ENCODE data around the gene TRIM72.
A peak's percentile ranks its signal among the peaks of the same experiment; 100 is the strongest.
"Not testable (repeated sequence)": the region's sequence is repeated elsewhere in the genome, so short reads cannot be mapped to it uniquely, and the experiment has no call there.

The TRIM72 gene

DNA sequence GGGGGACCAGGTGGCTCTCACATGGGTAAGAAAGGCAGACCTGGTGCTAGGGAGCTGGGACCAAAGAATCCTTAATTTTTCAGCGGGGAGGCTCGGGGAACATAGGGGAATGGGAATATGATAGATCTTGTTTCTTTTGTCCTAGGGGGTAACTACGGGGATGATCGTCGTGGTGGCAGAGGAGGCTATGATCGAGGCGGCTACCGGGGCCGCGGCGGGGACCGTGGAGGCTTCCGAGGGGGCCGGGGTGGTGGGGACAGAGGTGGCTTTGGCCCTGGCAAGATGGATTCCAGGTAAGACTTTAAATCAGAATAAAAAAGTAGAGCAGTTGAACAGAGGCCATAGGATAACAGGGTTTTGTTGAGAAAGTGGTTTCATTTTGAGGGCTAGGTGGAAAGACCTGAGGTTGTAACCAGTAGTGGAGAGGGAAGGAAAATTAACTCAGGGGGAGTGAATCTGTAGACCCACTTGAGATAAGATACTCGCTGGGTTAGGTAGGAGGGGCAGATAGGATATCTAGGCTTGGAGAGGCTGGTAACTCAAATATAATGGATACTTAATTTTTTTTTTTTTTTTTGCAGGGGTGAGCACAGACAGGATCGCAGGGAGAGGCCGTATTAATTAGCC, 23.0 kb upstream of the TRIM72 start:
- DNase-seq (ENCODE audit: low spot score) = no peak

DNA sequence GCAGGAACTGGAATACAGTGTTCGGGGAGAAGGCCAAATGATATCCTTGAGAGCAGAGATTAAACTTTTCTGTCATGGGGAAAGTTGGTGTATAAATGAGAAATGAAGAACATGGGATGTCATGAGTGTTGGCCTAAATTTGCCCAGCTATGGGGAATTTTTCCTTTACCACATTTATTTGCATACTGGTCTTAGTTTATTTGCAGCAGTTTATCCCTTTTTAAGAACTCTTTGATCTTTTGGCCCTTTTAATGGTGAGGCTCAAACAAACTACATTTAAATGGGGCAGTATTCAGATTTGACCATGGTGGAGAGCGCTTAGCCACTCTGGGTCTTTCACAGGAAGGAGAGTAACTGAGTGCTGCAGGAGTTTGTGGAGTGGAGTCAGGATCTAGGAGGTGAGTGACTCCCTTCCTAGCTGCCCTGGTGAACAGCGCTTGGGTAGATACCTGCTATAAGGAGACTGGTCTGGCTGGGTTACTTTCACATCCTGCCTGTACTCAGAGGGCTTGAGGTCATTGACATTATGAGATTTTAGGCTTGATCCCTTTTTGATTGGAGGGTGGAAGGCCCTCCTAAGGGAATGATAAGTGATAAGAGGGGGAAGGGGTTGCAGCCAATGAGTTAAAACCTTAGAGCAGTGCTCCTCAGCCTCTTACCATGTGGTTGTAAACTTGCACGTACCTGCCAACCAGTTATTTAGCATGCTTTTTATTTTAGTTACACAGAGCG, 22.1 kb upstream of the TRIM72 start:
- no peak for DNase-seq (ENCODE audit: low spot score)

- no peak for DNase-seq (ENCODE audit: low spot score)
Observed at GRCh38 chr16:31192856-31193642, 20.9 kb upstream of the TRIM72 start.

DNA sequence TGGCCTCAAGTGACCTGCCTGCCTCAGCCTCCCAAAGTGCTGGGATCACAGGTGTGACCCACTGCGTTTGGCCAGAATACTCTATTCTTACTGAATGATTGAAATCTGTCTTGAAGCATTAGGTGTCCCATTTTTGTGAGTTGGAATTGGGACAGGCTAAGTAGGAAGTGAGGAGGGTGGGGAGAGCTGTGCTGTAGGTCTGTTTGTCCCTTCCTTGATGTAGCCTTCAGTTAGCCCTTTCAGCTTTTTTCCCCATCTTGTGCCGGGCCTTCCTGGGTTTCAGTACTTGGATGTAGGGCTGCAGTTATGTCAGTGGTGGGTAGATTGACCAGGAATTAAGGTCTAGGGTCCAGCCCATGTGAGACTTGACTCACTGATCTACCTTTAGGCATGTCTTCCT, 20.0 kb upstream of the TRIM72 start:
- no peak for DNase-seq (ENCODE audit: low spot score)

DNA sequence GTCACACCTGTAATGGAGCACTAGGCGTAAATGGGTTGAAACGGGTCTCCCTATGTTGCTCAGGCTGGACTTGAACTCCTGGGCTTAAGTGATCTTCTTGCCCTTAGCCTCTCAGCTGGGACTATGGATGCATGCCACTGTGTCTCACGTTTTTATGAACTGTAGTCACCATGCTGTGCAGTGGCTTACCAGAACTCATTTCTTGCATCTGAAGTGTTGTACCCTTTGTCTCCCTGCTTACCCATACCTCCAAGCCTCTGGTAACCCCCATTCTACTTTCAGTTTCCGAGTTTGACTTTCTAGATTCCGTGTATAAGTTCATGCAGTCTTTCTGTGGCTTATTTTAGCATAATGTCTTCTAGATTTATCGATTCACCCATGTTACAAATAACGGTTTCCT, 19.0 kb upstream of the TRIM72 start:
- DNase-seq (ENCODE audit: low spot score) = no peak

DNA sequence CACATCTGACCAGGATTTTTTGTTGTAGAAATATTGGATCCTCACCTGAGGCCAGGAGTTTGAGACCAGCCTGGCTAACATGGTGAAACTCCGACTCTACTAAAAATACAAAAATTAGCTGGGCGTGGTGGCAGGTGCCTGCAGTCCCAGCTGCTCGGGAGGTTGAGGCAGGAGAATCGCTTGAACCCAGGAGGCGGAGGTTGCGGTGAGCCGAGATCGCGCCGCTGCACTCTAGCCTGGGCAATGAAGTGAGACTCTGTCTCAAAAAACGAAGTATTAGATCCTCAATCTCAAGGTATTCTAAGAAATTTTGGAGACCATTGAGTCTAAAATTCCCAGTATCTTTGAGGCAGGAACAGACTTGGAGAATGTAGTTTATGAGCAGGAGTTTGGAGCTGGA, 18.1 kb upstream of the TRIM72 start:
- not testable (repeated sequence) for DNase-seq (ENCODE audit: low spot score)

DNA sequence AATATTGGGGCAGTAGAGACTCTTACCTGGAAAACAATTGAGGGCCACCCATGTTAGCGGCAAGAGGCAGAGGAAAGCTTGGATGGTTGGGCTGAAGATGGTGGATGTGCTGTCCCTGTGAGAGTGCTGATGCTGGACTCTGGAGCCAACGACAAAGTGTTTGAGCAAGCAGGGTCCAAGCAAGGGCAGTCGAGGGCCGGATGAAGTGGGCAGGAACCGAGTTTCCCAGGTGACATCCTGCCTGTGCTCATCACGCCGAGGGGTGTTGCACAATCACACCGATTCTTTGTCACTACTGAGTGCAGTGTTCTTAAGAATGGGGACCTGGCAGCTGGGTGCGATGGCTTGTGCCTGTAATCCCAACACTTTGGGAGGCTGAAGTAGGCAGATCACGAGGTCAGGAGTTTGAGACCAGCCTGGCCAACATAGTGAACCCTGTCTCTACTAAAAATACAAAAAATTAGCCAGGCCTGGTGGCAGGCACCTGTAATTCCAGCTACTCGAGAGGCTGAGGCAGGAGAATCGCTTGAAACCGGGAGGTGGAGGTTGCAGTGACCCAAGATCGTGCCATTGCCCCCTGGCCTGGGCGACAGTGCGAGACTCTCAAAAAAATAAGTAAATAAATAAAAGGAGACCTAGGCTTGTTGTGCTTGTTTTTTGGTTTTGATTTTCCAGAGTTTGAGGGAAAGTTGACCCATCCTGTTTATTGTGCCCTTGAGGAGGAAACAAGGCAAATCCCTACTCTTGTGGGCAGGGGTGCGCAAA, 17.4 kb upstream of the TRIM72 start:
- DNase-seq (ENCODE audit: low spot score) = no peak

DNA sequence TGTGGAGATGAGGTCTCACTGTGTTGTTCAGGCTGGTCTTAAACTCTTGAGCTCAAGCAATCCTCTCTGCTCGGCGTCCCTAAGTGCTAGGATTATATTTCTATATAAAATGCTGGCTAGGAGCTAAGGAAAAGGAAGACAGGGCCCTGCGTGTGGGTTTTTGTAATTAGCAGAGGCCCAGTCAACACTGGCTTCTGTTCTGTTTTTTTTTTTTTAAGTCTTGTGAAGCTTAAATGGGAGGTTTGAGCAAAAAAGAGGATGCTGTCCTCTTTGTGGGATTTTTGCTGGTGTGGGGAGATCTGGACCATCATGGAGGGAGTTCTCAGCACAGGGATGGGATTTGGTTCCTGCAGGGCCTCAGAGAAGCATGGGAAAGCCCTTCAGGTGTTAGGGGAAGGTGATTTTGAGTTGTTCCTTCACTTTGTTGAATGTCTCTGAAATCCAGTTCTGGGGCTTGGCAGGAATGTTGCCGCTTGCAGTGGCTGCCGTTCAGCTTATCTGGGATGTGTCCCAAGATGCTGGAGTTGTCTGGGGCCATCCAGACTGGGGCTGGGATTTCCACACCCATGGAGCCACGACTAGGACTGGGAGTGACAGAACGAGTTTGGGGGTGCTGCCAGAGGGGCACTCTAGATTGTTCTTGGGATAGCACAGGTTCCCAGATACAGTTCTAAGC, 15.6 kb upstream of the TRIM72 start:
- no peak for DNase-seq (ENCODE audit: low spot score)

GRCh38 chr16:31199430-31200041, 14.4 kb upstream of the TRIM72 start:
- DNase-seq (ENCODE audit: low spot score) = no peak

GRCh38 chr16:31200111-31200510, 13.8 kb upstream of the TRIM72 start:
- DNase-seq (ENCODE audit: low spot score) = not testable (repeated sequence)

DNA sequence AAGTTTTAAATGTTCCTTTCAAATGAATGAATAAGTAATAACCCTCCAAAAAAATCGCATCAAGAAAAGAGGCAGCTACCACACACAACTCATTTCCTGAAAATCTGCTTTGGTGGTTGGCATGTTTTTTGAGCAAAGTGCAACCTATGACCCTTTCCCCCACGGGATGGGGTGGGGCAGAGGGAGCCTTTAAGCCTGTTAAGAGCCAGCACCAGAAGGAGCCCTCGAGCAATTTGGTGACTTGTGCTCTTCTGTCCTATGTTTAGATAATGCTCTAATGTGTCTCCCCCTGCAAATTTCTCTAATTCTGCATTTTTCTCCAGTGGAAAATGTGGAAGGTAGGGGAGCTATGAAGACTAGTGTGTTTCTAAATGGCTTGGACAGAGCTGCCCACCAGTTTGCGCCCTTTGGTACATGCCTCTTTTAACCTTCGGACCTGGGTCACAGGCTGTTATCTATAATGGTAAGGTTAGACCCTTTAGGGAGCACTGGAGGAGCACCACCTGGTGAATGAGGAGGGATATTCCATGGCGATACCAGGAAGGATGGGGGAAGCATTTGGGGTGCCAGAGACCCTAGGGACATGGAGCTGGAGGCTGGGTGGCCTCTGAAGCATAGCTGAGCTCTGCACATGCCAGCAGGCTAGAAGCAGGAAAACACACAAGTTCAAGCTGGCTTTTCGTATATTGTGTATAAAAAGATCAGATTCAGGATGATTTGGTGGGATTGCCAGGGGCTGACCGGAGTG, 12.9 kb upstream of the TRIM72 start:
- DNase-seq (ENCODE audit: low spot score) = no peak

DNA sequence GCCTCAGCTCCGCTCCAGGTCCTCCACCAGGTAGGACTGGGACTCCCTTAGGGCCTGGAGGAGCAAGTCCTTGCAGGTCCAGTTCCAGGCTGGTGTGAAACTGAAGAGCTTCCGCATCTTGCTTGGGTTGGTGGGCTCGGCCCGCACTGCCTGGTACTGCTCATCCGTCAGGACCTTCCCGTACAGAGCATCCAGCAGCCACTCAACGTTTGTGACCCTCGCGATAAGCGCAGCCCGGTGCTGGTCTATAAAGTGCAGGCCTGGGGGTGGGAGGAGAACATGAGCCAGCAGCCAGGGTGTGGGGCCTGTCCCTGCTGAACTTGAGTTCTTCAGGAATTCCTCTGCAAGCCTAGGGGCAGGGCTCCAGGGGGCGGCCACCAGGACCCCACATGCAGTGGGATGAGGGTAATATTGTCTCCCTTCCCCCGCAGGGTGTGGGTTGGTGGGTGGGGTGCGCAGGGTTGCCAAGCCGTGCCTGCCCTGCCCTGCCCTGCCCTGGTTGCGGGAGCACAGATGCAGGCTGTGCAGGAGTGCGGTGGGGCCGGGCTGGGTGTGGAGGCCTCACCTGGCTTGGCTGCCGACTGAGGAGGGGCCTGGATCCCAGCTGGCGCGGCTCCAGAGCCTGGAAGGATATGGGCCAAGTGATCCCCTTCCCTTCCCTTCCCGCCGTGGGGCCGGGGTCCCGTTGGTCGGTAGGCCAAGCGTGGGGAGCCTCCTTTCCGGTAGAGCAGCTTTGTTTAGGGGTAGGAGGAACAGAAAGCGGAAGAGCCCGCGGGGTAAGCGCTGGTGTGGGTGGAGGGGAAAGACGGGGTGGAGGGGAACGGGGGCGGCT, 12.1 kb upstream of the TRIM72 start:
- DNase-seq (ENCODE audit: low spot score) = no peak

GRCh38 chr16:31202414-31203375, 11.2 kb upstream of the TRIM72 start, which contains the start of gene PYCARD:
PYCARD (minus strand) TSS chr16:31202760; CDS start chr16:31202690, 70 bp downstream.
- DNase-seq (ENCODE audit: low spot score) = peak; percentile 76

- no peak for DNase-seq (ENCODE audit: low spot score)
Observed at GRCh38 chr16:31204871-31205666, 8.8 kb upstream of the TRIM72 start.

- DNase-seq (ENCODE audit: low spot score) = no peak
Observed at GRCh38 chr16:31206776-31207175, 7.1 kb upstream of the TRIM72 start.

DNA sequence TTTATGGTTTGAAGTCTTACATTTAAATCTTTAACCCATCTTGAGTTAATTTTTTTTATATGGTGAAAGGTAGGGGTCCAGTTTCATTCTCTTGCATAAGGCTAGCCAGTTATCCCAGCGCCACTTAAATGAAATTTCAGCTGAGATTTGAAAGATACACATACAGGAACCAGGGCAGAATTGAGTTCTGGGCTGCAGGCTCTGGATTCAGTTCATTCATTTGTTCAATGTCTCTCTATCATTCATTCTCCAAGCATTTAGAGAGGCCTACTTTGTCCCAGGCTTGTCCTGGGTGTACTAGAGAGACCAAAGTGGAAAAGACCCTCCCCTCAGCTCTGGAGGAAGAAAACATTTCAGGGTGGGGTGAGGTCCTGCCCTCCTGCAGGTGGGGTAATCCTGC, 577 bp upstream of the TRIM72 start:
- DNase-seq (ENCODE audit: low spot score) = no peak

- DNase-seq (ENCODE audit: low spot score) = no peak
Observed at GRCh38 chr16:31214708-31215286, 878 bp downstream of the TRIM72 start.
